Measurements from ENCODE around the gene SEZ6. TPM values are rescaled to one million over a fixed set of nuclear protein-coding genes. Genes with fewer than 3 reads are reported as not detected.

The SEZ6 gene
- total and polyA plus RNA-seq, 2 donors (not counting 1 experiment from before 2014, with no cell fraction given), result not detected

GRCh38 chr17:28988475-28988874, 17.4 kb downstream of the SEZ6 start:
- Histone ChIP-seq H3K9me3 (ENCODE audit: control extremely low read depth in 1 of 3, control insufficient read depth in 2 of 3, insufficient read depth in 1 of 3, low read length in 2 of 3) (no peaks in the 10 kb centered on the region), H3K4me1 (ENCODE audit: control insufficient read depth in 2 of 2, insufficient read depth in 2 of 2, low read length in 2 of 2) (peaks cover 0 to 1% of the 10 kb centered on the region in 2 donors), H2AFZ (ENCODE audit: insufficient read depth, low read depth, low read length, poor library complexity, severe bottlenecking) (no peak overlapping the region), H3K9ac (ENCODE audit: low read length) (no peak overlapping the region), H3K36me3 (replicated peaks in 1 of 2; ENCODE audit: control extremely low read depth in 1 of 2, control insufficient read depth in 1 of 2, extremely low read depth in 1 of 2, insufficient read depth in 2 of 2, low read length in 1 of 2) (no peaks in the 10 kb centered on the region), H3K27ac (ENCODE audit: low read length in 2 of 2) (no peak overlapping the region), H3K4me2 (replicated peaks; ENCODE audit: low read depth, low read length, poor library complexity, severe bottlenecking) (no peak overlapping the region), H3K4me3 (ENCODE audit: control extremely low read depth in 1 of 5, extremely low read depth in 1 of 5, insufficient read depth in 1 of 5, low read depth in 2 of 5, low read length in 4 of 5) (no peak overlapping the region), H4K20me1 (ENCODE audit: control insufficient read depth, insufficient read depth, low read length, poor library complexity, severe bottlenecking) (no peaks in the 10 kb centered on the region), H3K27me3 (replicated peaks in 1 of 4; ENCODE audit: control extremely low read depth in 1 of 4, control insufficient read depth in 3 of 4, insufficient read depth in 4 of 4, low read length in 3 of 4) (peaks cover 0 to 7% (median 0%) of the 10 kb centered on the region in 4 experiments), H3K79me2 (ENCODE audit: control insufficient read depth, insufficient read depth, low read length) (no peaks in the 10 kb centered on the region)
- DNase-seq, result no peak
- TF ChIP-seq EZH2 (IDR thresholded peaks at IDR 0.05; ENCODE audit: borderline replicate concordance, insufficient read depth, low read depth, low read length, poor library complexity, severe bottlenecking), result no peak
- no peak for TF ChIP-seq CTCF (IDR thresholded peaks at IDR 0.05)
- Mint-ChIP-seq H3K27ac (no peak overlapping the region), H3K27me3 (peaks cover 3% of the 10 kb centered on the region), H3K4me3 (no peak overlapping the region), H3K4me1 (peaks cover 3% of the 10 kb centered on the region), H3K9me3 (ENCODE audit: insufficient read depth) (no peaks in the 10 kb centered on the region)
- intact Hi-C loops (cut with micrococcal nuclease), result no loop called here
- ATAC-seq (ENCODE audit: low read depth), result no peak
- WGBS (ENCODE audit: insufficient coverage), result 83% methylated on average over 1 of the region's 1 CpG
- POLR2A ChIA-PET, result no interaction called here
- CTCF ChIA-PET, result interaction anchor here (1.4 kb wide), 1 partner anchor 23 kb away, joined by 5 read pairs; no protein-coding TSS in a partner anchor

GRCh38 chr17:28986714-28987655, 18.8 kb downstream of the SEZ6 start:
- WGBS (ENCODE audit: insufficient coverage), result 86% methylated on average over 13 of the region's 15 CpGs
- Histone ChIP-seq H3K27me3 (replicated peaks in 1 of 4; ENCODE audit: control extremely low read depth in 1 of 4, control insufficient read depth in 3 of 4, insufficient read depth in 4 of 4, low read length in 3 of 4) (peaks cover 0 to 4% (median 0%) of the 10 kb centered on the region in 4 experiments), H3K4me3 (ENCODE audit: control extremely low read depth in 1 of 5, extremely low read depth in 1 of 5, insufficient read depth in 1 of 5, low read depth in 2 of 5, low read length in 4 of 5) (no peak overlapping the region), H3K4me2 (replicated peaks; ENCODE audit: low read depth, low read length, poor library complexity, severe bottlenecking) (no peak overlapping the region), H3K36me3 (replicated peaks in 1 of 2; ENCODE audit: control extremely low read depth in 1 of 2, control insufficient read depth in 1 of 2, extremely low read depth in 1 of 2, insufficient read depth in 2 of 2, low read length in 1 of 2) (no peaks in the 10 kb centered on the region), H3K9ac (ENCODE audit: low read length) (no peak overlapping the region), H3K27ac (ENCODE audit: low read length in 2 of 2) (no peak overlapping the region), H3K4me1 (ENCODE audit: control insufficient read depth in 2 of 2, insufficient read depth in 2 of 2, low read length in 2 of 2) (peaks cover 15 to 16% of the 10 kb centered on the region in 2 donors), H2AFZ (ENCODE audit: insufficient read depth, low read depth, low read length, poor library complexity, severe bottlenecking) (no peak overlapping the region), H3K79me2 (ENCODE audit: control insufficient read depth, insufficient read depth, low read length) (no peaks in the 10 kb centered on the region), H4K20me1 (ENCODE audit: control insufficient read depth, insufficient read depth, low read length, poor library complexity, severe bottlenecking) (no peaks in the 10 kb centered on the region), H3K9me3 (ENCODE audit: control extremely low read depth in 1 of 3, control insufficient read depth in 2 of 3, insufficient read depth in 1 of 3, low read length in 2 of 3) (peaks cover 0 to 5% (median 0%) of the 10 kb centered on the region in 3 donors)
- peaks cover 17% of the 10 kb centered on the region for H3K4me1 Mint-ChIP-seq
- intact Hi-C loops (cut with micrococcal nuclease), result no loop called here
- H3K27ac Mint-ChIP-seq, result no peak overlapping the region
- ChIA-PET POLR2A (no interaction called here), CTCF (interaction anchor here (1.4 to 1.5 kb wide), 2 partner anchors 21 to 130 kb away, joined by 4 to 5 read pairs; no protein-coding TSS in a partner anchor)
- no peak for TF ChIP-seq CTCF (IDR thresholded peaks at IDR 0.05)
- no peak for TF ChIP-seq EZH2 (IDR thresholded peaks at IDR 0.05; ENCODE audit: borderline replicate concordance, insufficient read depth, low read depth, low read length, poor library complexity, severe bottlenecking)
- H3K27me3 Mint-ChIP-seq, result peaks cover 3% of the 10 kb centered on the region
- ATAC-seq (ENCODE audit: low read depth) (no peak), DNase-seq (no peak)
- H3K4me3 Mint-ChIP-seq, result no peak overlapping the region
- no peaks in the 10 kb centered on the region for H3K9me3 Mint-ChIP-seq (ENCODE audit: insufficient read depth)
